D721Med (cell line): Measurements from ENCODE around the gene SMTN.

Source experiments
- DNase-seq: peaks from one replicate; pipeline ENCODE4 v3.0.0; 2011; ENCODE audit warnings: low spot score; ENCODE audit not compliant: insufficient read length
- FAIRE-seq: peaks from 2 replicates; lab custom pipeline; 2011; peaks lifted over from hg19 to GRCh38; lab: Jason Lieb, UNC
- CTCF ChIP-seq: IDR thresholded peaks from 2 replicates; pipeline ENCODE4 v1.5.1; 2012; ENCODE audit warnings: mild to moderate bottlenecking, control low read depth; ENCODE audit not compliant: insufficient read depth; ENCODE audit errors: missing control alignments

SMTN gene

GRCh38 chr22:31103899-31104694 is 23.0 kb downstream of the SMTN start:
- TF ChIP-seq CTCF, result no peak
- FAIRE-seq, result no peak
- DNase-seq, result no peak

- FAIRE-seq (no peak), DNase-seq (no peak)
- TF ChIP-seq CTCF, result peak; percentile 29
Observed at GRCh38 chr22:31104869-31105268, 23.8 kb downstream of the SMTN start.

DNA sequence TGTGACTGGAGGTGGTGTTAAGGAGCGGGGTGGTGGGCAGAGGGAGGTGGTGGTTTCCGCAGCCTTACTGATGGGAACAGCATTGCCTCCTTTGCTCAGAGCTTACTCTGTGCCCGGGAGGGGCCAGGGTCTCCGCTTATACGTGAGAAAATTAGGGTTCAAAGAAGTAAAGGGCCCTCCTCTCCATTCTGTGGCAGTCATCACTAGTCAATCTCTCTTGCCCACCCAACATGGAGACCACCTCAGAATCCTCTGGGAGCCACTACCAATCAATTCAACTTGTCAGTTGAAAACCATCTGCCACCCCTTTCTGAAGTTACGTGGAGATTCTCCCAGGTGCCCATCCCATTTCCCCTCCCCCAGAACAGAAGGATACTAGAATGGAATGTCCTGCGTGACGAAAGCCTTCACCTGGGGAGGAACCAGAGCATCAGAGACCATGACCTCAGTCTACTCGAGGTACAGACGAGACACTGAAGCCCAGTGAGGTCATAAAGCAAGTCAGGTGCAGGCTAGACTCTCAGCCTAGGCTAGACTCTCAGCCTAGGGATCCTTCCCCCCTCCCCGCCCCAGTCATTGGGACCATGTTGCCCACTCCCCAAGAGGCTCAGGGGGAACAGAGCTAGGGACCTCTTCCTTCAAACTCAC is 24.3 kb downstream of the SMTN start:
- no peak for TF ChIP-seq CTCF
- no peak for DNase-seq
- FAIRE-seq, result no peak

DNA sequence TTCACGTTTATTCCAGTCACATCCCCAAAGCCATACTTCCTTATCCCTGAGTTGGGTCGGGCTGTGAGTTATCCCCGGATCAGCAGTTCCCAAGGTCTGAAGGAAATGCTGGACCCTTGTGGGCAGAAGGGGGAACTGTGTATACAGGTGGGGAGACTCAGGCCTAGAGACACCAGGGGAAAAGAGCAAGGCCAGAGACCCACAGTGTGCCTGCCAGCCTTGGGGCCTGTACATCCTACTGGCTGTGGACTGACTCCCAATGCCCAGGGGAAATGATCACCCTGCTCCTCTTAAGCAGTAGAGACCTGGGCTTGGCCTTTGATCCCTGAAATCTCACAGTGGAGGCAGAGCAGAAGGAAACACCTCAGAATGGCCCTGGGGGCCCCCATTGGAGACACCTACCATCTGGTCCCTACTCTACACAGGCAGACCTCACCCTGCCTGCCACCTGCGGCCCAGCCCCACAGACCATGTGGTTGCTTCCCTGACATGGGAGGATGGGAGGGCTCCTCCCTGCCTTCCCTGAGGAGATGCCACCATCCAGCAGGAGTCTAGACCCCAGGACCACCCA is 25.0 kb downstream of the SMTN start:
- FAIRE-seq, result no peak
- TF ChIP-seq CTCF, result no peak
- DNase-seq, result no peak

GRCh38 chr22:31106731-31107177 is 25.6 kb downstream of the SMTN start:
- TF ChIP-seq CTCF, result no peak
- DNase-seq (no peak), FAIRE-seq (no peak)

- FAIRE-seq, result no peak
- DNase-seq, result peak; percentile 68
- peak; percentile 78 for TF ChIP-seq CTCF
Observed at GRCh38 chr22:31107178-31107893, 26.2 kb downstream of the SMTN start, which contains the start of gene SELENOM. SELENOM (minus strand) TSS chr22:31107568; CDS start chr22:31107505, 63 bp downstream.
